OCI-LY7 (cell line): ENCODE data around the gene CALHM6. TPM values are rescaled to one million over a fixed set of nuclear protein-coding genes. Genes with fewer than 3 reads are reported as not detected.

Source experiments
- BruUV-seq: library from RNA; stranded (reverse); fragments of 400-500 nt; replicated peaks from 2 replicates; lab custom pipeline; 2021; lab: Mats Ljungman, UMichigan
- CTCF ChIA-PET: fragments of 300-600 bp; sonication (Branson Sonifier 250); formaldehyde crosslinking; loops from one replicate; lab custom pipeline; 2022; ENCODE audit warnings: antibody characterized with exemption; ENCODE audit not compliant: unreplicated experiment; lab: Charles Lee
- POLR2A ChIA-PET: fragments of 300-600 bp; sonication (Branson Sonifier 250); formaldehyde crosslinking; loops from one replicate; lab custom pipeline; 2022; ENCODE audit warnings: antibody characterized with exemption; lab: Charles Lee
- DNase-seq: peaks from one replicate; pipeline ENCODE4 v3.0.0-alpha.2; 2015; ENCODE audit warnings: low spot score
- H2AFZ ChIP-seq: fragments of 200-600 bp; sonication (generic), shearing (Covaris generic); 2 replicates; pipeline ENCODE4 v1.6.1; 2014; ENCODE audit warnings: mild to moderate bottlenecking, antibody characterized with exemption, low read length, moderate library complexity
- H3K27ac ChIP-seq: fragments of 200-600 bp; sonication (generic); 2 replicates; pipeline ENCODE4 v1.5.1; 2014; ENCODE audit warnings: mixed run types, low read depth, mild to moderate bottlenecking, moderate library complexity, low read length, inconsistent platforms; ENCODE audit not compliant: poor library complexity, severe bottlenecking
- H3K36me3 ChIP-seq: fragments of 200-600 bp; sonication (generic); 2 replicates; pipeline ENCODE4 v1.6.1; 2014; ENCODE audit warnings: mild to moderate bottlenecking, antibody characterized with exemption, low read length, moderate library complexity, mixed read lengths; ENCODE audit not compliant: insufficient read depth
- H3K4me1 ChIP-seq: fragments of 200-600 bp; sonication (generic); 2 replicates; pipeline ENCODE4 v1.5.1; 2014; ENCODE audit warnings: mild to moderate bottlenecking, low read length; ENCODE audit not compliant: insufficient read depth, poor library complexity, severe bottlenecking
- H3K4me2 ChIP-seq: fragments of 200-600 bp; sonication (generic); 2 replicates; pipeline ENCODE4 v1.6.1; 2014; ENCODE audit warnings: mild to moderate bottlenecking, low read length
- H3K4me3 ChIP-seq: fragments of 200-600 bp; sonication (generic); 2 replicates; pipeline ENCODE4 v1.5.1; 2014; ENCODE audit warnings: mild to moderate bottlenecking, low read depth, low read length; ENCODE audit not compliant: poor library complexity, severe bottlenecking
- H3K79me2 ChIP-seq: fragments of 200-600 bp; sonication (generic); 2 replicates; pipeline ENCODE4 v1.6.1; 2016; ENCODE audit warnings: low read depth, mild to moderate bottlenecking, low read length, moderate library complexity, mixed read lengths; ENCODE audit not compliant: insufficient read depth
- H3K9me2 ChIP-seq: fragments of 200-600 bp; sonication (generic); 2 replicates; pipeline ENCODE4 v1.6.1; 2016; ENCODE audit warnings: mild to moderate bottlenecking, low read length, mixed read lengths; ENCODE audit not compliant: insufficient read depth
- H3K9me3 ChIP-seq: fragments of 200-600 bp; sonication (generic); 2 replicates; pipeline ENCODE4 v1.6.1; 2014; ENCODE audit warnings: mild to moderate bottlenecking, mixed run types, low read length, mixed read lengths
- H4K20me1 ChIP-seq: fragments of 200-600 bp; sonication (generic); 2 replicates; pipeline ENCODE4 v1.6.1; 2014; ENCODE audit warnings: mild to moderate bottlenecking, antibody characterized with exemption, low read length, moderate library complexity, mixed read lengths; ENCODE audit not compliant: insufficient read depth
- EZH2phosphoT487 ChIP-seq: fragments of 200-600 bp; sonication (generic); IDR thresholded peaks from 2 replicates; pipeline ENCODE4 v1.6.1; 2018; ENCODE audit warnings: low read depth, borderline replicate concordance, mild to moderate bottlenecking, mixed run types, antibody characterized with exemption, low read length, moderate library complexity, mixed read lengths
- intact Hi-C: fragments of 100-400 bp; cut with micrococcal nuclease; formaldehyde crosslinking; loops from one replicate; pipeline ENCODE4 v1.10.0; 2022; ENCODE audit not compliant: unreplicated experiment
- total RNA-seq, 2 experiments: library from RNA; depleted of rRNA in 1 of 2; stranded (reverse); fragments of >200 nt in 1 of 2; shearing (Covaris generic) in 1 of 2; gene quantifications; 2 replicates each; pipeline ENCODE4 v1.2.3, GENCODE V29; 2014 to 2022
- TF ChIP-seq, protein P1 (sequence below): fragments of 200-600 bp; sonication (generic); conservative IDR thresholded peaks from 2 replicates; pipeline ENCODE4 v1.5.1; 2014; ENCODE audit warnings: mild to moderate bottlenecking, antibody characterized with exemption, low read length, moderate library complexity, mixed read lengths

Gene CALHM6
- total RNA-seq, 2 experiments from 2014 or later: 1.8 TPM; not detected in 1

DNA sequence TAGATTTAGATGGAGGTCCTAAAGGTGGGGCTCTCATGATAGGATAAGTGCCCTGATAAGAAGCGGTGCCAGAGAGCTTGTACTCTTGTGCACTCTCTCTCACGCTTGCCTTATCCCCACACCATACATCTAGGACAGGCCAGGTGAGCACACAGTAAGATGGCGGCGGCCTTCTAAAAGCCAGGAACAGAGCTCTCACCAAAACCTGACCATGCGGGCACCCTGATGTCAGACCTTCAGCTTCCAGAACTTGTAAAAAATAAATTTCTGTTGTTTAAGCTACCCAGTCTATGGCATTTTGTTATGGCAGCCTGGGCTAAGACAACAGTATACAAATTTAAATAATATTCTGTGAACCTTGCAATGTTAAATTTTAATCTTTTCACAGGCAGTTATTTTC is 40.8 kb upstream of the CALHM6 start:
- POLR2A ChIA-PET: interaction anchor here (0.5 to 1.2 kb wide), 4 partner anchors 10 to 86 kb away, joined by 3 to 4 read pairs (median 3); no protein-coding TSS in a partner anchor
- no peaks in the 10 kb centered on the region for H3K4me1 ChIP-seq
- intact Hi-C loops: no loop called here
- DNase-seq: no peak
- H3K27ac ChIP-seq: no peak overlapping the region
- no TSS peak for BruUV-seq
- CTCF ChIA-PET: no interaction called here
- TF ChIP-seq, protein P1, sequence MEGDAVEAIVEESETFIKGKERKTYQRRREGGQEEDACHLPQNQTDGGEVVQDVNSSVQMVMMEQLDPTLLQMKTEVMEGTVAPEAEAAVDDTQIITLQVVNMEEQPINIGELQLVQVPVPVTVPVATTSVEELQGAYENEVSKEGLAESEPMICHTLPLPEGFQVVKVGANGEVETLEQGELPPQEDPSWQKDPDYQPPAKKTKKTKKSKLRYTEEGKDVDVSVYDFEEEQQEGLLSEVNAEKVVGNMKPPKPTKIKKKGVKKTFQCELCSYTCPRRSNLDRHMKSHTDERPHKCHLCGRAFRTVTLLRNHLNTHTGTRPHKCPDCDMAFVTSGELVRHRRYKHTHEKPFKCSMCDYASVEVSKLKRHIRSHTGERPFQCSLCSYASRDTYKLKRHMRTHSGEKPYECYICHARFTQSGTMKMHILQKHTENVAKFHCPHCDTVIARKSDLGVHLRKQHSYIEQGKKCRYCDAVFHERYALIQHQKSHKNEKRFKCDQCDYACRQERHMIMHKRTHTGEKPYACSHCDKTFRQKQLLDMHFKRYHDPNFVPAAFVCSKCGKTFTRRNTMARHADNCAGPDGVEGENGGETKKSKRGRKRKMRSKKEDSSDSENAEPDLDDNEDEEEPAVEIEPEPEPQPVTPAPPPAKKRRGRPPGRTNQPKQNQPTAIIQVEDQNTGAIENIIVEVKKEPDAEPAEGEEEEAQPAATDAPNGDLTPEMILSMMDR: no peak
- TF ChIP-seq EZH2phosphoT487: no peak
- H3K9me2 ChIP-seq: no peaks in the 10 kb centered on the region
- no peak overlapping the region for H3K4me3 ChIP-seq
- no peaks in the 10 kb centered on the region for H3K36me3 ChIP-seq
- no peaks in the 10 kb centered on the region for H3K9me3 ChIP-seq
- H4K20me1 ChIP-seq: no peaks in the 10 kb centered on the region
- H2AFZ ChIP-seq: no peak overlapping the region
- H3K79me2 ChIP-seq: no peaks in the 10 kb centered on the region
- H3K4me2 ChIP-seq: no peak overlapping the region

DNA sequence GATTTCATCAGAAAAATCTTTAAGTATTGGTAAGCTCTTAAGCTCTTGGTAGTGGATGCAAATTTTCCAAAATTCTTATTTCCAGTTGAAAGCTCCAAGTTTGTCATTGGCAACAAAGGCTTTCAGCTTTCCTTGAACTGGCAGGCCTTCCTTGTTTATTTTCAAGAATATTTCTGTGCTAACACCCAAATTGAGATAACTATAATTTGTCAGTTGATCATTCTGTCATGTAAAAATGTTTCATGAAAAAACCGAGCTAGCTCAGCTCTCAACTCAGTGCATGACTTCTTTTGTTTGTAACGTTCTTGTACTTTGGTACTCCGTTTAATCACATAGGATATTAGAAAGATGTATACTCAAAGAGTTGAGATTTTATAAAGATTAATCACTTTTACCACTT is 38.9 kb upstream of the CALHM6 start:
- Histone ChIP-seq H4K20me1 (no peaks in the 10 kb centered on the region), H3K36me3 (no peaks in the 10 kb centered on the region), H3K4me1 (no peaks in the 10 kb centered on the region), H2AFZ (no peak overlapping the region), H3K9me3 (no peaks in the 10 kb centered on the region), H3K4me2 (no peak overlapping the region), H3K27ac (no peak overlapping the region), H3K79me2 (no peaks in the 10 kb centered on the region), H3K9me2 (no peaks in the 10 kb centered on the region), H3K4me3 (no peak overlapping the region)
- intact Hi-C loops: no loop called here
- no peak for DNase-seq
- ChIA-PET POLR2A (interaction anchor here (2.3 kb wide), 1 partner anchor 12 kb away, joined by 9 read pairs; no protein-coding TSS in a partner anchor), CTCF (no interaction called here)
- TF ChIP-seq, protein P1: no peak
- no peak for TF ChIP-seq EZH2phosphoT487
- no TSS peak for BruUV-seq

DNA sequence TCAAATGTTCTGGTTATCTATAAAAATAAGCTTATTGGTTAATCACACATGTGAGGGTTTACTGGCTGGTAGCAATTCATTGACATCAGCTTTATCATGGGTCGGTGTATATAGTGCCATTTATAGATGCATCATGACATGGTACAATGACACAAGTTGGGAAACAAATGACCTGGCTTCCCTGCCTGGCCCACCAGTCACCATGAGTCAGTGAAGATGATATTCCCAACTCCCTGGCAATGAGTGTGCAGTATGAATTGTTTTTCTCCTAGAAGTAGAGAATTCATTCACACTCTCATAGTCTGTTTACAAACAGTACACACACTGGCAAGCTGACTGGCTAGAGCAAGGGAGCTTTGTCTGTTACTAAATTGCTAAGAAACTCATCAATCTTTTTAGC is 37.2 kb upstream of the CALHM6 start:
- Histone ChIP-seq H3K4me3 (no peak overlapping the region), H3K9me3 (no peaks in the 10 kb centered on the region), H3K27ac (no peak overlapping the region), H3K79me2 (no peaks in the 10 kb centered on the region), H3K36me3 (no peaks in the 10 kb centered on the region), H2AFZ (no peak overlapping the region), H3K4me1 (no peaks in the 10 kb centered on the region), H3K4me2 (no peak overlapping the region), H4K20me1 (no peaks in the 10 kb centered on the region), H3K9me2 (no peaks in the 10 kb centered on the region)
- no TSS peak for BruUV-seq
- CTCF ChIA-PET: no interaction called here
- DNase-seq: no peak
- TF ChIP-seq, protein P1: no peak
- no peak for TF ChIP-seq EZH2phosphoT487
- POLR2A ChIA-PET: interaction anchor here (0.9 to 2.3 kb wide), 5 partner anchors 10 to 34 kb away, joined by 3 to 9 read pairs (median 3); no protein-coding TSS in a partner anchor
- intact Hi-C loops: no loop called here
